Activated naive CD4-positive, alpha-beta T cell treated with anti-CD3 and anti-CD28 coated beads, Interleukin-2, amount 50 U/mL, for 24 hours (primary cell): ENCODE measurements around the gene SLC25A22.

Experiments
- H3K27ac Mint-ChIP-seq: one replicate; pipeline ENCODE4 v1.8.0; 2021; ENCODE audit warnings: mild to moderate bottlenecking, mixed read lengths
- H3K27me3 Mint-ChIP-seq: one replicate; pipeline ENCODE4 v1.8.0; 2021; ENCODE audit warnings: mixed read lengths
- H3K36me3 Mint-ChIP-seq: one replicate; pipeline ENCODE4 v1.8.0; 2021; ENCODE audit warnings: mixed read lengths
- H3K4me1 Mint-ChIP-seq: one replicate; pipeline ENCODE4 v1.8.0; 2021; ENCODE audit warnings: mixed read lengths
- H3K4me3 Mint-ChIP-seq: one replicate; pipeline ENCODE4 v1.8.0; 2021; ENCODE audit warnings: mild to moderate bottlenecking, mixed read lengths
- H3K9me3 Mint-ChIP-seq: one replicate; pipeline ENCODE4 v1.8.0; 2021; ENCODE audit warnings: mixed read lengths

The SLC25A22 gene

GRCh38 chr11:766936-767210 lies 31.2 kb downstream of the SLC25A22 start:
- Mint-ChIP-seq H3K4me1 (no peaks in the 10 kb centered on the region), H3K27me3 (no peaks in the 10 kb centered on the region), H3K36me3 (peaks cover 2% of the 10 kb centered on the region), H3K27ac (no peak overlapping the region), H3K4me3 (no peak overlapping the region), H3K9me3 (no peaks in the 10 kb centered on the region)

DNA sequence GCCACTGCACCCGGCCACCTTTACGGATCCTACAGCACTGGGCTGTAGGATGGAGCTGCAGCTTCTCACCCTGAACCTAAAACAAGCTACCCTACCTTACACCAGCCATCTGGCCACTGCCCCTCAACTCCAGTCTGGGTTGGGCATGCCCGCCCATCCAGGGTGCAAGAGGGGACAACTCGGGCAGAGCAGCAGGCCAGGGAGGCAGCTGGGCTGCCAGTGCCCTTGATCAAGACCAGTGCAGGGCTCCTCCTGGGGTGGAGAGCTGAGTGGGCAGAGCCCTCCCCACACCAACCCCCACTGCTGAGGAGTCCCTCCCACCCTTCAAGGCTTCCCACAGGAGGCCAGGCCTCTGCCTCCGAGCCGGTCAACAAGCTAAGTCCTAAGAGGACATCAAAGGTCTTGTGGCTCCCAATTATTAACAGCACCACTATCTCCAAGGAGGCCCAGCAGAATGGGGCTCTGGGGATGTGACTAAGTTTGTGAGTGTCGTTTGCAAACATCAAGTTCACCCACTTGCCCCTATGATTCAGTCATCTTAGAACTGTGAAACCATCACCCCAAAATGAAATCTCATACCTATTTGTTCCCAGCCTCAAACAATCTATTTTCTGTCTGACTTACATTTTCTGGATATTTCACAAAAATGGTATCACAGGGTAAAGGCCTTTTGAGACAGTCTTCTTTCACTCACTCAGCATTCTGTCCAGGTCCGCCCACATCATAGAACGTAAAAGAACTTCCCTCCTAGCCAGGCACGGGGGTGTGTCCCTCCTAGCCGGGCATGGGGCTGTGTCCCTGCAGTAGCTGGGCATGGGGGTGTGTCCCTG lies 31.8 kb downstream of the SLC25A22 start:
- Mint-ChIP-seq H3K4me1 (no peaks in the 10 kb centered on the region), H3K36me3 (peaks cover 2% of the 10 kb centered on the region), H3K9me3 (no peaks in the 10 kb centered on the region), H3K27ac (no peak overlapping the region), H3K4me3 (no peak overlapping the region), H3K27me3 (no peaks in the 10 kb centered on the region)

DNA sequence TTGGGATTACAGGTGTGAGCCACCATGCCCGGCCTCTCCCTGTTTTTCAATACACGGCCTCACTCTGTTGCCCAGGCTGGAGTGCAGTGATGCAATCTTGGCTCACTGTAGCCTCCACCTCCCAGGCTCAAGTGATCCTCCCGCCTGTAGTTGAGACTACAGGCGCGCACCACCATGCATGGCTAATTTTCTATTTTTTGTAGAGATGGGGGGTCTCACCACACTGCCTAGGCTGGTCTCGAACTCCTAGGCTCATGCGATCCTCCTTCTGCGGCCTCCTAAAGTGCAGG lies 32.3 kb downstream of the SLC25A22 start:
- H3K4me3 Mint-ChIP-seq = no peak overlapping the region
- no peaks in the 10 kb centered on the region for H3K4me1 Mint-ChIP-seq
- no peaks in the 10 kb centered on the region for H3K27me3 Mint-ChIP-seq
- H3K27ac Mint-ChIP-seq = no peak overlapping the region
- peaks cover 2% of the 10 kb centered on the region for H3K36me3 Mint-ChIP-seq
- no peaks in the 10 kb centered on the region for H3K9me3 Mint-ChIP-seq

DNA sequence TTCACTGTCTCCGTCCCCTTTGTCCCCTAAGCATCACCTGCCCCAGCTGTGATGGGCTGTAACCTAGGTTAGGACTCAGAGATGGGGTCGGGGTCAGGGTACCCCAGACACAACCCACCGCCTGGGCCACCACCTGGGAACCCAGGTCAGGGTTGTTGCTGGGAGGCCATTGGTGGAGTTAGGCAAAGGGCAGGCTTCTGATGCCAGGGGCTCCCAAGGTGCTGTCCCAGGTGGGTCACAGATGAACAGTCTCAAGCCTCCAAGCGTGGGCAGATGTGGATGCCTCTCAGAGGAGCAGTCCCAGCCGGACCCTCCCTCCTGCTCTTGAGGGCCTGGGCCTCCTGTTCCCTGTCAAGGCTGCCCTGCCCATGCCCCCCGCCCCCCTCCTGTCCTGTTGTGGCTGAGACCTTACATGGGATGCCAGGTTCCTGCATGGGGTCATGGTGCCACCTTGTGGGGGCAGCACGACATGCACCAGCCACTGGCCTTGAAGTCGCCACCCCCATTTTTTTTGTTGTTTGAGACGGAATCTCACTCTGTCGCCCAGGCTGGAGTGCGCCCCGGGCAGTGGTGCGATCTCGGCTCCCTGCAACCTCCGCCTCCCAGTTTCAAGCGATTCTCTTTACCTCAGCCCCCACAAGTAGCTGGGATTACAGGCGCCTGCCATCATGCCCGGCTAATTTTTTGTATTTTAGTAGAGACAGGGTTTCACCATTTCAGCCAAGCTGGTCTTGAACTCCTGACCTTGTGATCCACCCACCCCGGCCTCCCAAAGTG lies 32.9 kb downstream of the SLC25A22 start:
- Mint-ChIP-seq H3K27me3 (no peaks in the 10 kb centered on the region), H3K4me1 (no peaks in the 10 kb centered on the region), H3K9me3 (no peaks in the 10 kb centered on the region), H3K4me3 (no peak overlapping the region), H3K36me3 (peaks cover 2% of the 10 kb centered on the region), H3K27ac (no peak overlapping the region)

GRCh38 chr11:764322-765024 lies 33.6 kb downstream of the SLC25A22 start:
- Mint-ChIP-seq H3K4me3 (no peak overlapping the region), H3K4me1 (no peaks in the 10 kb centered on the region), H3K27me3 (no peaks in the 10 kb centered on the region), H3K27ac (no peak overlapping the region), H3K9me3 (no peaks in the 10 kb centered on the region), H3K36me3 (peaks cover 2% of the 10 kb centered on the region)

DNA sequence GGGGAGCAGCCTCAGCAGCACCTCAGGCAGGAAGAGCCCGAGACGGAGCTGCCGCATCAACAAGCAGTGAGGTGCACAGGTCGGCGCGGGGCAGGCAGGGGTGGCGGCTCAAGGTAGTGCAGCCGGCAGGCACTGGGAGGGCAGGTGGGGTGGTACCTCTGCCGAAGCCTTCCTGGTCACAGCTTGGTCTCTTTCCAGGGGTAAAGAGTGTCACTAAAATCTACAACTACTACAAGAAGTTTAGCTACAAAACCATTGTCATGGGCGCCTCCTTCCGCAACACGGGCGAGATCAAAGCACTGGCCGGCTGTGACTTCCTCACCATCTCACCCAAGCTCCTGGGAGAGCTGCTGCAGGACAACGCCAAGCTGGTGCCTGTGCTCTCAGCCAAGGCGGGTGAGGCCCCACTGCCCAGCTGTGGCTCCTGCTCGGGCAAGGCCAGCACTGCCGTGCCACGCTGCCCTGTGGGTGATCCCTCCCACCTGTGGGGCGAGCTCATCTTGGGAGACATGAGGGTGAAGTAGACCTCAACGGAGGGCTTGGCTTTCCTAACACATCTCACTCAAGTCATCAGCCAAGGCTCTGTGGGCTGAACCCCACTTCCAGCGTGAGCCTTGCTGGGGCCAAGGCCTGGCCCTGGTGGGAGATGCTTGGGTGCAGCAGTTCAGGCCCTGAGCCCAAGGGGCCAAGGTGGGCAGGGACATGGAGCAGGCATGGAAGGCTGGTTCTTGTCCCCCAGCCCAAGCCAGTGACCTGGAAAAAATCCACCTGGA lies 34.3 kb downstream of the SLC25A22 start:
- H3K36me3 Mint-ChIP-seq = peaks cover 2% of the 10 kb centered on the region

DNA sequence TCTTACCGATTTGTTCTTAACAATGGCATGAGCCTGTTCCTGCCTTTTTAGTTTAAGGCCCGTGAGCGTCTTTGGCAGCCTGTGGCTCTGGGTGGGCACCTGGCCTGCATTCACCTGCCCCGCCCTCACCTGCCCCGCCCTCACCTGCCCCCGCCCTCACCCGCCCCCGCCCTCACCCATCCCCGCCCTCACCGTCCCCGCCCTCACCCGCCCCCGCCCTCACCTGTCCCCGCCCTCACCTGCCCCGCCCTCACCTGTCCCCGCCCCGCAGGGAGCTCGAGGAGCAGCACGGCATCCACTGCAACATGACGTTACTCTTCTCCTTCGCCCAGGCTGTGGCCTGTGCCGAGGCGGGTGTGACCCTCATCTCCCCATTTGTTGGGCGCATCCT lies 35.0 kb downstream of the SLC25A22 start:
- no peaks in the 10 kb centered on the region for H3K4me1 Mint-ChIP-seq

More for the DNA sequence above, 34.3 kb downstream of the SLC25A22 start:
- Mint-ChIP-seq H3K27ac (no peak overlapping the region), H3K4me3 (no peak overlapping the region), H3K27me3 (no peaks in the 10 kb centered on the region), H3K9me3 (no peaks in the 10 kb centered on the region), H3K4me1 (no peaks in the 10 kb centered on the region)

GRCh38 chr11:762421-763072 lies 35.5 kb downstream of the SLC25A22 start:
- Mint-ChIP-seq H3K27me3 (no peaks in the 10 kb centered on the region), H3K4me1 (no peaks in the 10 kb centered on the region), H3K9me3 (no peaks in the 10 kb centered on the region)

More for the DNA sequence above, 35.0 kb downstream of the SLC25A22 start:
- peaks cover 2% of the 10 kb centered on the region for H3K36me3 Mint-ChIP-seq
- no peak overlapping the region for H3K4me3 Mint-ChIP-seq
- H3K27ac Mint-ChIP-seq = no peak overlapping the region
- H3K27me3 Mint-ChIP-seq = no peaks in the 10 kb centered on the region
- no peaks in the 10 kb centered on the region for H3K9me3 Mint-ChIP-seq

GRCh38 chr11:761526-762108 lies 36.5 kb downstream of the SLC25A22 start:
- Mint-ChIP-seq H3K27me3 (no peaks in the 10 kb centered on the region), H3K4me3 (no peak overlapping the region), H3K27ac (no peak overlapping the region), H3K9me3 (no peaks in the 10 kb centered on the region), H3K4me1 (no peaks in the 10 kb centered on the region), H3K36me3 (peaks cover 7% of the 10 kb centered on the region)

More at GRCh38 chr11:762421-763072, 35.5 kb downstream of the SLC25A22 start:
- H3K4me3 Mint-ChIP-seq = no peak overlapping the region
- peaks cover 3% of the 10 kb centered on the region for H3K36me3 Mint-ChIP-seq
- no peak overlapping the region for H3K27ac Mint-ChIP-seq

DNA sequence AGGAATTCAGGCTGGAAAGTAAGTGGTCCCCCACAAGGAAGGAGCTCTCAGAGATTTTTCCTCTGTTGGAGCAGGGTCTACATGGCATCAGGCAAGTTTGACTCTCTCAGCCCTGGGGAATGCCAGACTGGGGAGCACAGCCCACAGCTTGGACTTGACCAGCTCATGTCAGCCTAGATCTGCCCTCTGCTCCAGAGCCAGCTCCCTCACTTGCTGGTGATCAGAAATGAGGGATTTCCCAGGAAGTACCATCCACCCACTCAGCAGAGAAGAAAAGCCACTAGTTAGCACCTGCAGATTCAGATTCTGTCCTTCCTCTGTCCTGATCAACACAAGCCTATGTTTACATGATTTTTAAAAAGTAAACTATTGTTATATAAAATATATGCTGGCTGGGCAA lies 37.8 kb downstream of the SLC25A22 start:
- Mint-ChIP-seq H3K4me1 (no peaks in the 10 kb centered on the region), H3K27me3 (no peaks in the 10 kb centered on the region), H3K4me3 (no peak overlapping the region), H3K9me3 (no peaks in the 10 kb centered on the region), H3K27ac (no peak overlapping the region), H3K36me3 (peaks cover 7% of the 10 kb centered on the region)

GRCh38 chr11:749731-750130 lies 48.4 kb downstream of the SLC25A22 start:
- no peaks in the 10 kb centered on the region for H3K27me3 Mint-ChIP-seq
- H3K4me3 Mint-ChIP-seq = peak overlapping the region; percentile 70
- no peaks in the 10 kb centered on the region for H3K9me3 Mint-ChIP-seq
- H3K27ac Mint-ChIP-seq = peak overlapping the region; percentile 35
- no peaks in the 10 kb centered on the region for H3K36me3 Mint-ChIP-seq
- H3K4me1 Mint-ChIP-seq = peaks cover 18% of the 10 kb centered on the region

DNA sequence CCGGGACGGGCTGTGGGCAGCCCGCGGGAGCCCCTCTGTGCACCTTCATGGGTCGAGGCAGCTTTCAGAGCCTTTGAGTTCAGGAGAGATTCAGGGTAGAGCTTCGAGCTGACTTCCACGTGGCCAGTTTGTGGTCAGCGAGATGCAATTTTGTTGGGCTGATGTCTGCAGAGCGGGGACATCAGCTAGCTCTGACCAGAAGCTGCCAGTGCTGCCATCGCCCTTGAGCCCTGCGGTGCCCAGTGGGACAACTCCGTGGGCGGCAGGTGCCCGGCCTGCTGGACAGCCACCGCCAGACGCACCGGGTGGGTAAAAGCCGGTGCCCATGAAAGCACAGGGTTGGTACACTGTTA lies 50.1 kb downstream of the SLC25A22 start:
- Mint-ChIP-seq H3K27ac (peak overlapping the region; percentile 94), H3K4me1 (peaks cover 18% of the 10 kb centered on the region), H3K36me3 (no peaks in the 10 kb centered on the region), H3K9me3 (no peaks in the 10 kb centered on the region), H3K4me3 (peak overlapping the region; percentile 90), H3K27me3 (no peaks in the 10 kb centered on the region)

DNA sequence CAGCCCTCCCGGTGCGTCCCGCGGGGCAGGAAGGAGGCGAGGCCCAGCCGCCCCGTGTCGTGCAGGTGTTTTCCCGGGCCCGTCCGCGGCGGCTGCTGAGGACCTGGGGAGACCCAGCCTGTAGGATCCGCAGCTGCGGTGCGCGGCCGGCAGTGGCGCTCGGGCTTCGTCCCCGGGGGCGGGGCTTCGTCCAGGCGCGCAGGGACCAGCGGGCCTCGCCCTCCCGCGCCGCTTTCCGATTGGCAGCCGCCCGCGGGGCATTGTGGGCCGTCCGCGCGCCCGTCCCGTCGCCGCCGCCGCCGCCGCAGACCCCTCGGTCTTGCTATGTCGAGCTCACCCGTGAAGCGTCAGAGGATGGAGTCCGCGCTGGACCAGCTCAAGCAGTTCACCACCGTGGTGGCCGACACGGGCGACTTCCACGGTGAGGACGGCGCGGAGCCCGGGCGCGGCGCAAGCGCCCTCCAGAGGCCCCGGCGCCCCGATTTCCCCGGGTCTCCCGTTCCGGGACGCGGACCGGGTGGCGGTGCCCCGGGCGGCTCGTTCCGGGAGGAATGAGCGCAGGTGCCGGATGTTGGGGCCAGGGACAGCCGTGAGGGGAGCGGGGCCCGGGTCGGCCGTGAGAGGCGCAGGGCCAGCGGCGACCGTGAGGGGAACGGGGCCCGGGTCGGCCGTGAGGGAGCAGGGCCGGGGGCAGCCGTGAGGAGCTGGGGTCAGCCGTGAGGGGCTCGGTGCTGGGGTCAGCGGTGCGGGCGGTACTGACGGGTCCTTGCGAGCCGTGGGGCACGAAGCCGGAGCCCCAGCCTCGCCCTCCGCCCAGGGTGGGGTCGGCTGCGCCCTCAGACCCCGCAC lies 50.7 kb downstream of the SLC25A22 start, which contains the start of gene TALDO1:
Gene TALDO1 (plus strand): TSS at position 307 of the 849 bp plus-strand sequence. CDS start 18 bp downstream, at position 325.
- Mint-ChIP-seq H3K4me3 (peak within 1 kb of the TSS; percentile 90), H3K36me3 (no peaks in the 10 kb centered on the region), H3K27me3 (no peaks in the 10 kb centered on the region), H3K27ac (peak within 1 kb of the TSS; percentile 94), H3K9me3 (no peaks in the 10 kb centered on the region), H3K4me1 (peaks cover 14% of the 10 kb centered on the region)
